H1 (cell line): ENCODE measurements around the gene LENG9. TPM values are rescaled to one million over a fixed set of nuclear protein-coding genes. Genes with fewer than 3 reads are reported as not detected.

Source experiments
- CTCF ChIA-PET: fragments of 300-600 bp; sonication (Branson Sonifier 250); formaldehyde crosslinking; loops from one replicate; lab custom pipeline; 2021; ENCODE audit not compliant: partially characterized antibody; lab: Charles Lee
- POLR2A ChIA-PET: fragments of 300-600 bp; sonication (Branson Sonifier 250); formaldehyde crosslinking; loops from one replicate; lab custom pipeline; 2021; ENCODE audit warnings: inconsistent platforms; ENCODE audit not compliant: partially characterized antibody; lab: Charles Lee
- DNase-seq, 2 experiments: peaks; one replicate each; pipeline versions ENCODE4 v3.0.0 to v3.0.0-alpha.2; 2010 to 2022; ENCODE audit warnings: low spot score in 2 of 2, low read depth in 1 of 2, mixed read lengths in 1 of 2
- FAIRE-seq: peaks from 2 replicates; lab custom pipeline; 2011; peaks lifted over from hg19 to GRCh38; lab: Jason Lieb, UNC
- H2AFZ ChIP-seq: 2 replicates; pipeline ENCODE4 v1.8.1; 2012; ENCODE audit warnings: low read length, inconsistent platforms
- H2AK5ac ChIP-seq: 2 replicates; pipeline ENCODE4 v1.6.1; 2013; ENCODE audit warnings: low read depth, low read length
- H2BK120ac ChIP-seq: replicated peaks from 2 replicates; pipeline ENCODE3; 2013; ENCODE audit warnings: low read depth, low read length, inconsistent platforms
- H2BK12ac ChIP-seq: 2 replicates; pipeline ENCODE4 v1.6.1; 2013; ENCODE audit warnings: low read depth, low read length
- H2BK15ac ChIP-seq: 2 replicates; pipeline ENCODE4 v1.6.1; 2013; ENCODE audit warnings: low read length
- H2BK20ac ChIP-seq: 2 replicates; pipeline ENCODE4 v1.6.1; 2013; ENCODE audit warnings: low read length
- H2BK5ac ChIP-seq: 2 replicates; pipeline ENCODE4 v1.6.1; 2013; ENCODE audit warnings: low read depth, low read length
- H3K14ac ChIP-seq: 2 replicates; pipeline ENCODE4 v1.6.1; 2013; ENCODE audit warnings: inconsistent platforms; ENCODE audit not compliant: insufficient read length
- H3K18ac ChIP-seq: 2 replicates; pipeline ENCODE4 v1.6.1; 2013; ENCODE audit warnings: low read length; ENCODE audit errors: extremely low read depth
- H3K23ac ChIP-seq: 2 replicates; pipeline ENCODE4 v1.6.1; 2013; ENCODE audit warnings: inconsistent platforms; ENCODE audit not compliant: insufficient read length
- H3K23me2 ChIP-seq: 2 replicates; pipeline ENCODE4 v1.6.1; 2013; ENCODE audit warnings: low read depth, low read length
- H3K27ac ChIP-seq: 2 replicates; pipeline ENCODE4 v1.6.1; 2011; ENCODE audit warnings: low read depth, low read length, inconsistent platforms
- H3K27me3 ChIP-seq, 4 experiments: replicated peaks in 1 of 4; 1 replicate in 1 of 4; 2 replicates in 3 of 4; pipeline versions ENCODE4 v1.6.1 to v1.8.1; 2011 to 2013; ENCODE audit warnings: low read length in 3 of 4, mild to moderate bottlenecking in 3 of 4, inconsistent platforms in 2 of 4, mixed read lengths in 2 of 4, moderate library complexity in 1 of 4; ENCODE audit not compliant: control insufficient read depth in 3 of 4, insufficient read depth in 3 of 4; ENCODE audit errors: extremely low read depth in 1 of 4
- H3K36me3 ChIP-seq, 4 experiments: 2 replicates each; pipeline versions ENCODE4 v1.6.1 to v1.8.1; 2011 to 2013; ENCODE audit warnings: mild to moderate bottlenecking in 4 of 4, low read length in 3 of 4, moderate library complexity in 2 of 4, control low read depth in 1 of 4, inconsistent platforms in 1 of 4; ENCODE audit not compliant: insufficient read depth in 4 of 4, control insufficient read depth in 2 of 4
- H3K4ac ChIP-seq: replicated peaks from 2 replicates; pipeline ENCODE3; 2013; ENCODE audit warnings: low read length, low read depth, mixed read lengths, inconsistent platforms; ENCODE audit not compliant: insufficient read length
- H3K4me1 ChIP-seq, 4 experiments: replicated peaks in 1 of 4; 1 replicate in 1 of 4; 2 replicates in 3 of 4; pipeline versions ENCODE4 v1.6.1 to v1.8.1; 2011 to 2013; ENCODE audit warnings: low read length in 3 of 4, inconsistent platforms in 2 of 4, mixed read lengths in 1 of 4; ENCODE audit not compliant: insufficient read depth in 4 of 4, control insufficient read depth in 3 of 4
- H3K4me2 ChIP-seq, 2 experiments: 2 replicates each; pipeline versions ENCODE4 v1.6.1 to v1.8.1; 2011 to 2013; ENCODE audit warnings: low read depth in 2 of 2, low read length in 2 of 2, control low read depth in 1 of 2, inconsistent platforms in 1 of 2, mild to moderate bottlenecking in 1 of 2; ENCODE audit not compliant: insufficient read depth in 1 of 2
- H3K4me3 ChIP-seq, 4 experiments: fragments of 200-600, 300-600 bp in 1 of 4; sonication (generic), shearing (Covaris generic), sonication (Bioruptor Twin) in 1 of 4; 2 replicates each; pipeline versions ENCODE4 v1.5.1 to v1.8.1; 2011 to 2016; ENCODE audit warnings: low read length in 4 of 4, low read depth in 3 of 4, control low read depth in 2 of 4, inconsistent platforms in 2 of 4, mild to moderate bottlenecking in 2 of 4, mixed read lengths in 1 of 4, moderate library complexity in 1 of 4; ENCODE audit not compliant: insufficient read depth in 2 of 4; ENCODE audit errors: extremely low read depth in 1 of 4
- H3K56ac ChIP-seq: replicated peaks from 2 replicates; pipeline ENCODE3; 2013; ENCODE audit warnings: low read depth, mild to moderate bottlenecking, mixed read lengths, low read length, inconsistent platforms; ENCODE audit not compliant: insufficient read length
- H3K79me1 ChIP-seq: 2 replicates; pipeline ENCODE4 v1.6.1; 2013; ENCODE audit warnings: low read depth, low read length, control low read depth
- H3K79me2 ChIP-seq, 2 experiments: 2 replicates each; pipeline versions ENCODE4 v1.6.1 to v1.8.1; 2012 to 2013; ENCODE audit warnings: low read length in 2 of 2, mild to moderate bottlenecking in 2 of 2, inconsistent platforms in 1 of 2; ENCODE audit not compliant: insufficient read depth in 2 of 2, control insufficient read depth in 1 of 2
- H3K9ac ChIP-seq, 4 experiments: replicated peaks in 1 of 4; 1 replicate in 1 of 4; 2 replicates in 3 of 4; pipeline versions ENCODE4 v1.6.1 to v1.8.1; 2011 to 2013; ENCODE audit warnings: low read depth in 3 of 4, low read length in 3 of 4, control low read depth in 2 of 4, mild to moderate bottlenecking in 2 of 4, moderate library complexity in 2 of 4, inconsistent platforms in 1 of 4; ENCODE audit errors: extremely low read depth in 1 of 4
- H3K9me3 ChIP-seq, 2 experiments: 2 replicates each; pipeline versions ENCODE4 v1.6.1 to v1.8.1; 2012 to 2013; ENCODE audit warnings: mild to moderate bottlenecking in 2 of 2, moderate library complexity in 2 of 2, control low read depth in 1 of 2, inconsistent platforms in 1 of 2, low read depth in 1 of 2, low read length in 1 of 2, mixed read lengths in 1 of 2; ENCODE audit not compliant: insufficient read depth in 2 of 2
- H4K20me1 ChIP-seq, 2 experiments: replicated peaks in 1 of 2; 2 replicates each; pipeline versions ENCODE3 to v1.8.1; 2011 to 2013; ENCODE audit warnings: inconsistent platforms in 2 of 2, low read length in 2 of 2, mild to moderate bottlenecking in 1 of 2; ENCODE audit not compliant: insufficient read depth in 2 of 2, control insufficient read depth in 1 of 2
- H4K5ac ChIP-seq: 2 replicates; pipeline ENCODE4 v1.6.1; 2013; ENCODE audit warnings: low read length, low read depth, mixed read lengths, inconsistent platforms; ENCODE audit not compliant: insufficient read length
- H4K8ac ChIP-seq: 2 replicates; pipeline ENCODE4 v1.8.0; 2013; ENCODE audit warnings: mild to moderate bottlenecking, moderate library complexity, low read length, inconsistent platforms; ENCODE audit not compliant: insufficient read depth; ENCODE audit errors: extremely low read depth
- H4K91ac ChIP-seq: replicated peaks from 2 replicates; pipeline ENCODE3; 2013; ENCODE audit warnings: low read length, mixed read lengths, inconsistent platforms; ENCODE audit not compliant: insufficient read length
- EP300 ChIP-seq, 2 experiments: IDR thresholded peaks; 1 replicate in 1 of 2; 2 replicates in 1 of 2; pipeline ENCODE4 v1.6.1; 2011 to 2012; ENCODE audit warnings: low read depth in 2 of 2, low read length in 2 of 2, mild to moderate bottlenecking in 2 of 2, borderline replicate concordance in 1 of 2, inconsistent platforms in 1 of 2, moderate library complexity in 1 of 2
- KDM5A ChIP-seq: fragments of 200-600 bp; IDR thresholded peaks from 2 replicates; pipeline ENCODE4 v1.7.1; 2012; ENCODE audit warnings: mild to moderate bottlenecking, low read length, inconsistent platforms, mixed read lengths
- POLR2AphosphoS5 ChIP-seq: IDR thresholded peaks from 2 replicates; pipeline ENCODE4 v1.6.1; 2011; ENCODE audit warnings: low read depth, low read length
- SIRT6 ChIP-seq: IDR thresholded peaks from one replicate; pipeline ENCODE4 v1.7.1; 2012; ENCODE audit warnings: low read length, inconsistent platforms
- SRF ChIP-seq: IDR thresholded peaks from 2 replicates; pipeline ENCODE4 v1.6.1; 2011; ENCODE audit warnings: mild to moderate bottlenecking, low read depth, low read length, moderate library complexity
- TAF7 ChIP-seq: optimal IDR thresholded peaks from 2 replicates; pipeline ENCODE3; 2011; ENCODE audit warnings: low read depth, mild to moderate bottlenecking, inconsistent platforms, low read length, moderate library complexity, borderline replicate concordance
- TCF12 ChIP-seq: IDR thresholded peaks from 2 replicates; pipeline ENCODE4 v1.6.1; 2011; ENCODE audit warnings: low read depth, mild to moderate bottlenecking, low read length
- TEAD4 ChIP-seq: IDR thresholded peaks from 2 replicates; pipeline ENCODE4 v1.6.1; 2012; ENCODE audit warnings: low read depth, low read length, inconsistent platforms, mixed read lengths
- WGBS, 2 experiments: shearing (Covaris generic) in 1 of 2; methylation state at CpG; one replicate each; pipeline versions ENCODE4 v1.1.6 to v1.1.7; 2013 to 2015; ENCODE audit warnings: low lambda C conversion rate in 2 of 2, mixed read lengths in 2 of 2, inconsistent platforms in 1 of 2, low coverage in 1 of 2, missing lambda C conversion rate in 1 of 2; ENCODE audit not compliant: insufficient replicate concordance in 2 of 2, insufficient coverage in 1 of 2, insufficient read length in 1 of 2; ENCODE audit errors: extremely low coverage in 1 of 2, missing lambda C conversion rate in 1 of 2; 5-methylcytosine and 5-hydroxymethylcytosine counted together
- polyA plus RNA-seq, 7 experiments: library from polyadenylated mRNA; depleted of rRNA in 3 of 7; stranded (reverse) in 5 of 7; unstranded in 2 of 7; fragments of >200 nt in 5 of 7; fragments of 200-250 nt in 2 of 7; gene quantifications; 1 replicate in 5 of 7; 2 replicates in 1 of 7; 4 replicates in 1 of 7; pipeline versions ENCODE4 v1.2.1 to v1.2.3, GENCODE V29; 2011 to 2013; ENCODE audit warnings: missing spikeins in 2 of 7, mixed read lengths in 2 of 7
- total RNA-seq: library from RNA; stranded (reverse); fragmentation: NEBNext Ultra II Directional; extraction: Animal tissue kit (Norgen Biotek cat#: 25700); gene quantifications from 2 replicates; pipeline ENCODE4 v1.2.1, GENCODE V29; 2021

LENG9 gene
- total and polyA plus RNA-seq, 2 of the 8 experiments (the other 6 are each of a cell fraction or from before 2014, with no cell fraction given) = 1.6 to 3.9 TPM

- H4K91ac ChIP-seq = no peak overlapping the region
- ChIA-PET POLR2A (interaction anchor here (0.7 to 10.3 kb wide), 7 partner anchors 7 to 39 kb away, joined by 3 to 129 read pairs (median 4); partner anchors contain the start of genes LENG9 and TTYH1), CTCF (interaction anchor here (0.6 to 3.7 kb wide), 3 partner anchors 15 to 107 kb away, joined by 3 to 19 read pairs (median 4); no protein-coding TSS in a partner anchor)
- no peak overlapping the region for H3K9ac ChIP-seq
- H3K18ac ChIP-seq = no peak overlapping the region
- peaks cover 52 to 70% (median 69%) of the 10 kb centered on the region in 4 experiments for H3K36me3 ChIP-seq
- H2BK120ac ChIP-seq = no peak overlapping the region
- no peak overlapping the region for H3K4ac ChIP-seq
- no peak overlapping the region for H3K4me3 ChIP-seq
- H3K4me1 ChIP-seq = peaks cover 0 to 1% (median 0%) of the 10 kb centered on the region in 4 experiments; a peak in 3 of 7 replicates
- H3K56ac ChIP-seq = no peak overlapping the region
- no peak overlapping the region for H4K5ac ChIP-seq
- peaks cover 21 to 63% of the 10 kb centered on the region in 2 experiments for H4K20me1 ChIP-seq
- H2AK5ac ChIP-seq = no peak overlapping the region
- H3K9me3 ChIP-seq = no peaks in the 10 kb centered on the region
- no peak overlapping the region for H3K4me2 ChIP-seq
- TF ChIP-seq TEAD4 (no peak), SRF (no peak), TAF7 (no peak), SIRT6 (no peak), POLR2AphosphoS5 (no peak; the same call in 1 of the 2 replicates), KDM5A (no peak), TCF12 (no peak), EP300 (IDR thresholded peaks at IDR 0.05; ENCODE audit: borderline replicate concordance in 1 of 2, low read depth in 2 of 2, low read length in 2 of 2) (no peak)
- TF ChIP-seq, all 59 proteins: peak for 0
- peaks cover 16 to 40% of the 10 kb centered on the region in 2 experiments for H3K79me2 ChIP-seq
- WGBS, 2 experiments = 94% methylated on average over 29 of the region's 31 CpGs; no CpG with 5 or more reads in 1 of the 2 experiments
- no peaks in the 10 kb centered on the region for H3K27me3 ChIP-seq
- H3K23ac ChIP-seq = no peak overlapping the region
- no peak overlapping the region for H3K27ac ChIP-seq
- no peak overlapping the region for H2BK15ac ChIP-seq
- DNase-seq = no peak
- H2AFZ ChIP-seq = no peak overlapping the region
- no peak overlapping the region; the same call in 1 of the 2 replicates for H4K8ac ChIP-seq
- no peak overlapping the region; the same call in 1 of the 2 replicates for H2BK12ac ChIP-seq
- FAIRE-seq = no peak
- no peaks in the 10 kb centered on the region; the same call in 1 of the 2 replicates for H3K23me2 ChIP-seq
- no peak overlapping the region for H2BK20ac ChIP-seq
- H3K79me1 ChIP-seq = peaks cover 25% of the 10 kb centered on the region
- no peak overlapping the region for H3K14ac ChIP-seq
- H2BK5ac ChIP-seq = no peak overlapping the region
Measured at GRCh38 chr19:54453921-54454780, 9.4 kb downstream of the LENG9 start.
